ENCODE data around the gene JCAD.
A peak's percentile ranks its signal among the peaks of the same experiment; 100 is the strongest.

The JCAD gene

DNA sequence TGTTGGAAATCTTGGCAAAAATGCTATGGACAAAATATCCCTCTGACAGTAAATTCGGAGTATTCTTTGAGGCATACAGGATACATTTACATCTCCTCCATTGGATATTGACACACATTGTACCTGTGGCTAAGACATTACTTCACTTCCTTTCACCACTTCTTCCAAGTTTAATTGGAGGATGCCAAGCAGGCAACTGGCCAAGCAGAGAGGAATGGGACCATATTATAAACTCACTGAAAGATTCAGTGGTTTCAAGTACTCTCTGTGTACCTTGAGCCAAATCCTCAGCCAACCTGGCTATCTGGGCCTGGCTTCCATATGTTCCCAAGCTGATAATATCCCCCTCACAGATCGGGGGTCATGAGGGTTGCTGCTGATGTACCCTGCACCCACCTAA is 14.7 kb upstream of the JCAD start:
- no peak for DNase-seq

DNA sequence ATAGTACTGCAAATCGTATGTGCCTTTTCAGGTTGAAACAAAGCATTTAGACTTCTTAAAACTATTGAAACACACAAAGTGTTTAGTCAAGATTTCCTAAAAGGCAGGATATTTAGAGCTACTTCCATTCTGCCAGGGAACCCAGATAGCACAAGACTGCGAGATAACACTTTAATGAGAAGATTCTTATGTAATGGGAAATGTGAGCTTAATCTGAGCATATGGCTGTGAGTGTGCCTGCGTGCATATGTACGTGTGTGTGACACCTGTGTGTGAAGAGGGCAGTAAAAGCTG is 14.3 kb upstream of the JCAD start:
- DNase-seq = no peak

- DNase-seq = no peak
These were observed 13.8 kb upstream of the JCAD start for GRCh38 chr10:30073045-30073766.

DNA sequence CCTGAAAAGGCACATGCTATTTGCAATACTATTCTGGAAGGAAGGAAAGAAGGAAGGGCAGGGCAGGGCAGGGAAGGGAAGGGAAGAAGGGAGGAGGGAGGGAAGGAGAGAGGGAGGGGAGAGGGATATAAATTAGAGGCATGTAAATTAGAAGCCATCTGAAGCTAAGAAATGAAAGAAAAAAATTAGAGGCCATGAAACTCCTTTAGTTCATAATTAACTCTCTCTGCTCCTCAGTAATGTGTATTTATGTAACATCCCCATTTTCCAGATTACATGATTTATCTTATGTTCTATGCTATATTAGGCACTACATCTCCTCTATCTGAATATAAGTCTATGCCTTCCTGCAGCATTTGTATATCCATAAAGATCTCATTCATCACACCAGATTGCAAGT is 12.7 kb upstream of the JCAD start:
- DNase-seq = no peak

DNA sequence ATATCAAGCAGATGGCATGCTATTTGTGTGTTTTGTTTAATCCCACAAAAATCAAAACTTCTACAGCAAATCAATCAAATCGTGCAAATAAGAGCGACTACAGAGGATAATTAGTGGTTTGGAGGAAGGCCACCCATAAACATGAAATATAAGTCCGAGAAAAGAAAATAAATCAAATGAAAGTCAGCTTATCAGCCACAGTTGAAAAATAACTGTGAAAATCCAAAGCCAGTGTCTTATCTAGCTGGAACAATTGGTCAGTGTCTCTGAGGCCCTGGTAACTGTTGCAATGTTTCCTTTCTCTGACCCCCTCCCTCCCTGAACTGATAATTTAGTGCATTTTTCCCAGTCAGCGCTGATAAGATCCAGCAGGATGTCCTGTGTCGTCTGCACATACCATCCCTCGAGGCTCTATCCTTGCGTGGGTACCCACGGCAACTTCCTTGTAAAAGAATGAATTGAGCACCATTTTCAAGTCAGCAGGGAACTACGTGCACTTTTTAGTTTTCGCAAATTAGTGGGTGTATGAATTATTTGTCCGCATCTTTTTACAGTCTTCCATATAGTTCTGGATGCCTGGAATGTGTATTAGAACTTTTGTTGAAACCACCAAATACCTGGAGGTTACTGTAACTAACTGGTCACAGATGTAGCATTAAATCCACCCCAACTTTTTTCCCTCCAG is 10.8 kb upstream of the JCAD start:
- DNase-seq = no peak

- DNase-seq = no peak
These were observed 9.3 kb upstream of the JCAD start for GRCh38 chr10:30068492-30069223.

GRCh38 chr10:30063099-30063498 is 3.7 kb upstream of the JCAD start:
- peak; percentile 42 for DNase-seq

GRCh38 chr10:30062582-30062981 is 3.2 kb upstream of the JCAD start:
- DNase-seq = no peak

GRCh38 chr10:30062090-30062489 is 2.7 kb upstream of the JCAD start:
- DNase-seq = peak; percentile 82

DNA sequence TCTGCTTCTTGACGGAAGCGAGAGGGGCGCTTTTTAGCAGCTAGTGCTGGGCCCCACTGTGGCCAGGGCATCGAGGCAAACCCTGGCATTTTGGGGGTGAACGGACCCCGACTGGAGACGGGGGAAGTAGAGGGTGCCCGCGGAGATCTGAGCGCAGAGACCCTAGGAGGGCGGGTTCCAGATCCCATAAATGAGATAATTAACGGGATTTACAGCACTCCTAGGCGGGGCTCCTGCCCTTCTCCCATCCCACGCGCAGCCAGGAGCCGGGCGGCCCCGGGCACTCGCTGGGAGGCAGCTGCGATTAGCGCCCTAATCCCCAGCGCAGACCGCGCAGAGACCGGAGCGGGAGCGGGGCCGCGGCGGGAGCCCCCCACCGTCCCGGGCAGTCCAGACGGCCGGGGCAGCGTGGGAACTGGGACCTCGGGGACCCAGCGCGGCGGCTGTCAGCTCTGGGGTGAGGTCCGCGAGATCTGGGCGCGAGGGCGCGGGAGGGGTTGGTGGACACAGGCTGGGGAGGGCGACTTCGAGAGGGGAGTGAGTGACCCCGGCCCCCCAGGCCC is 735 bp downstream of the JCAD start:
- no peak for DNase-seq

DNA sequence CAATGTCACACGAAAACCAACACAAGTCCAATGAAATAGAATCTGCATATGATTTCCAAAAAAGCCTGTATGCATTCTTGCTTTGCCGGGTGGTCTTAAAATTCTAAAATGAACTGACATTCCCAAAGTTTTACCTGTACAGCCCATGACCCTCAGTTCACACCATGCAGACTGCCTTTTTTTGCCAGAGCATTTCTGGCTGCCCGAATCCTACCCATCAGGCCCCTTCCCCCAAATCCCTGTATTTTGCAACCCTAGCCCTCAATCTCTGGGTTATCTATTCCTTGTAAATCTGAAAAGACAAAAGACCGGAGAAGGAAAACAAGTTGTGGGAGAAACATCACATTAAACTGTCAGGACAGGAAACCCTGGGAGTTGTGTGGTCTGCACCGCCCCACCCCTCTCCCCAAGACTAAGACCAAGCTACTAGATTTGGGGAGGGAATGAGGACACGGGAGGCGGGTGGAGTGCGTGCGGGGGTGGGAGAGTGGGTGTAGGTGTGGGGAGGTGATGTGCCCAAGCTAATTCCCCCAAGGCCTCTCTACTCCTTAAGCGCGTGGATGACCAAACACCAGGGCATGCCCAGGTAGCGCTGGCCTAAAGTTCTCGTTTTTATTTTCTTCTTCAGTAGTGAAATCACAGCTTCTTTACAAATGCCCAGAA is 1.4 kb downstream of the JCAD start:
- DNase-seq = no peak

DNA sequence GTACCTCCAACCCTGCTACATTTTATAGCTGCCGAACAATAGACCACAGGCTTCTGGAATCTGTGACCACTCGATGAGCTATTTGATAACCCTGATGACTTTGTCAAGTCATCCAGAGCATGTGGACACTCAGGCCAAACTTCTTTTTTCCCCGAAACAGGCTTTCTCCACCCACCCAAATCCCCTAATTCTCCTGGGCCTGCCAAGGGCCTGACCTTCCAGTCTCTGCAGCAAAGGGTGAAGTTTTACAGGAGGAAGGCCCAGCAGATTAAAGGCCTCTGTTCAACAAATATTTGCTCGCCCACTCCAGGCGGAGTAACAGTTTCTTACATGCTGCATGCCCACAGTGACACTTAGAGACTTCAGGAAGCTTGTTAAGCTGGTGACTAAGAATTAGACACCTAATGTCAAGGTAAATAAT is 2.0 kb downstream of the JCAD start:
- DNase-seq = peak; percentile 47

GRCh38 chr10:30056767-30057355 is 2.5 kb downstream of the JCAD start:
- no peak for DNase-seq

DNA sequence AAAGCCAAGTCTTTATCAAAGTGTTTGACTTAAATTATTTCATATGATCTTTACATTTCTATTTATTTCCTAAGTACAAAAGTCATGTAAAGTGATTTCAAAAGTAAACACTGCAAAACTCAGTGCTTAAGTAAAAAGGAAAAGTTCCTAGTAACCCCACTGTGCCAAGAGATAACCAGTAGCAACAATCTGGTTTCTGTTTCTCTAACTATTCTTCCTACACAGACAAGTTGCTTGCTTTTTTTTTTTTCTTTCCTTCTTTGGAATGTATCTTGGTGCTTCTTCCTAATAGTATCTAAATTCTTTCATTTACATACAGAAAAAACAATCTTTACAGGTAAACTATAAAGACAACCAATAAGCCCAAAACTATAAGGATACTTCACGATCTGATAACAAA is 3.1 kb downstream of the JCAD start:
- DNase-seq = no peak

DNA sequence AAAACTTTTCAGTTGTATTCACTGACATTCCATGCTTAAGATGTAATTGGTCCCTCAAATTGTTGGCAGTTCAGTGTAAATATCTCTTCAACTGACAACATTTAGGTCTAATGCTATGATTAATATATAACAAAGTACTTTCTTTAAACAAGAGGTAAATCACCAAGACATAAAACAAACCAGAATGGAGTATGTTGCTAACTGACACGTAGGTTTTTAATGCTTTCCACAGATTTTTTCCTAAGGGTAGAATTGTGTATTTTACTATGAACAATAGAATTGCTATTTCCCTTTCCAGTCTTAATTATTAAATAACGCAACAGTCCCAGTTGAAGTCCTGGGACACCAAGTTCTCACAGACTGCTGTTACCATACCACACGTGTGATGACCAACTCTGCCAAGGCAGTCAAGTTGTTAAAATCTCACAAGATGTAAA is 4.1 kb downstream of the JCAD start:
- peak; percentile 55 for DNase-seq

- peak; percentile 27 for DNase-seq
These were observed 7.3 kb downstream of the JCAD start for GRCh38 chr10:30052062-30052461.

DNA sequence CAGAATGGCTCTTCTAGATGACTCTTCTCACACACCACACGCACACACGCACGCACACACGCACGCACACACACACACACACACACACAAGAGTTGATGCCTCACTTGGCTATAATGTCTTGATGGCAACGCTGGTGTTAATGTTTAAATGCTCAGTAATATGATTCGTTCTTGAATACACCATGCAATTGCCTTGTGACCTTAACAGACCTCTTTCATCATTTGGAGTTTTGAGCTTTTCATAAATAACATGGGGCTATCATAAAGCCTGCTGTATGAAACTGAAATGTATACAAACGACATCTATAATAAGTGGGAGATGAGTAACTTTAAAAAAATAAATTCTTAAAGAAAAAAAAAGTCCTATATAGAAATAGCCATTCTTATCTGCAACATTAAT is 8.2 kb downstream of the JCAD start:
- no peak for DNase-seq

GRCh38 chr10:30050411-30050810 is 9.0 kb downstream of the JCAD start:
- no peak for DNase-seq

GRCh38 chr10:30048768-30049517 is 10.4 kb downstream of the JCAD start:
- no peak for DNase-seq

DNA sequence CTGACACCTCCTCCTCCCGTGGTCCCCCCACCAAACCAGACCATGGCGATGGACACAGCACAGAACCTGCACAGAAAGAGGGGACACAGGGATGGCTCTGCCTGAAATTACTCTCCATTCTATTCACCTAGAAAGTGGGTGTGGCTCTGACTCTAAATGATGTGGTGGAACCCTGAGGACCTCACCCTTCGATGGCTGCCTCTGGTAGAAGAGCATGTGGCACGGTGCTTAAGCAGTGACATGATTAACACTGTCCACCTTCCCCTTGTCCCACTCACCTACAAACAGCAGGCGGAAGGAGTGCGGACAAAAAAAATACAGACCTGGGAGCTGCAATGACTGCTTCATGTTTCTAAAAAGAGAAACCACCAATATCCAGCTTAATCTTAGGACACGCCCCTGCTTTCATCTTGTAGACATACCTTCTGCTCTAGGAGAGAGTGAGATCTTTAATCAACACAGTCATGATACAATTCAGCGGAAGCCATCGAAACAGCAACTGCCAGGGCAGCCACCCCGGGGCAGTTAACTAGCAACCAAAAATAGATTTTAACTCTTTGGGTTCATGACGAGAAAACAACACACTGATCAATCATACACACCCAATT is 11.4 kb downstream of the JCAD start:
- DNase-seq = no peak

GRCh38 chr10:30047430-30047829 is 12.0 kb downstream of the JCAD start:
- DNase-seq = no peak

DNA sequence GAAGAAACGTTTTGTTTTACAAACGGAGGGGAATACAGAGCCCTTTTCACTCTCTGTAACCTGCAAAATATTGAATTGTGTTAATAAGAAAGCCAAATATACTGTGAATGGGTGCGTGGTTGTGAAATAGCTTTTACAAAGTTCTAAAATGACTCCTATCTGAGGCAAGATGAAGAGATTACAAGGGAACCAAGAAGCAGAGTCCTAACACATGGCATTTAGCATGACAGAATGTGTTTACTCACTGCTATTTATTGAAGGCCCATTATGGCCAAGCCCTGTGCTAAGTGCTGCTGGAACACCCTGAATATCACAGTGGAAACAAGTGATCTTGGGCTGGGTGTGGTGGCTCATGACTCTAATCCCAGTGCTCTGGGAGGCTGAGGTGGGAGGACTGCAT is 12.9 kb downstream of the JCAD start:
- no peak for DNase-seq

Measured in EL (cell line).